ENCODE results near the gene CADPS.

- no peak for TF ChIP-seq GLIS3 (CRISPR knock-in tag; IDR thresholded peaks at IDR 0.05)
- TF ChIP-seq, protein P1, sequence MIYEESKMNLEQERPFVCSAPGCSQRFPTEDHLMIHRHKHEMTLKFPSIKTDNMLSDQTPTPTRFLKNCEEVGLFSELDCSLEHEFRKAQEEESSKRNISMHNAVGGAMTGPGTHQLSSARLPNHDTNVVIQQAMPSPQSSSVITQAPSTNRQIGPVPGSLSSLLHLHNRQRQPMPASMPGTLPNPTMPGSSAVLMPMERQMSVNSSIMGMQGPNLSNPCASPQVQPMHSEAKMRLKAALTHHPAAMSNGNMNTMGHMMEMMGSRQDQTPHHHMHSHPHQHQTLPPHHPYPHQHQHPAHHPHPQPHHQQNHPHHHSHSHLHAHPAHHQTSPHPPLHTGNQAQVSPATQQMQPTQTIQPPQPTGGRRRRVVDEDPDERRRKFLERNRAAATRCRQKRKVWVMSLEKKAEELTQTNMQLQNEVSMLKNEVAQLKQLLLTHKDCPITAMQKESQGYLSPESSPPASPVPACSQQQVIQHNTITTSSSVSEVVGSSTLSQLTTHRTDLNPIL (CRISPR knock-in tag; IDR thresholded peaks at IDR 0.05; ENCODE audit: low read depth): no peak
- TF ChIP-seq OSR1 (CRISPR knock-in tag; IDR thresholded peaks at IDR 0.05): no peak
- TF ChIP-seq, protein P2, sequence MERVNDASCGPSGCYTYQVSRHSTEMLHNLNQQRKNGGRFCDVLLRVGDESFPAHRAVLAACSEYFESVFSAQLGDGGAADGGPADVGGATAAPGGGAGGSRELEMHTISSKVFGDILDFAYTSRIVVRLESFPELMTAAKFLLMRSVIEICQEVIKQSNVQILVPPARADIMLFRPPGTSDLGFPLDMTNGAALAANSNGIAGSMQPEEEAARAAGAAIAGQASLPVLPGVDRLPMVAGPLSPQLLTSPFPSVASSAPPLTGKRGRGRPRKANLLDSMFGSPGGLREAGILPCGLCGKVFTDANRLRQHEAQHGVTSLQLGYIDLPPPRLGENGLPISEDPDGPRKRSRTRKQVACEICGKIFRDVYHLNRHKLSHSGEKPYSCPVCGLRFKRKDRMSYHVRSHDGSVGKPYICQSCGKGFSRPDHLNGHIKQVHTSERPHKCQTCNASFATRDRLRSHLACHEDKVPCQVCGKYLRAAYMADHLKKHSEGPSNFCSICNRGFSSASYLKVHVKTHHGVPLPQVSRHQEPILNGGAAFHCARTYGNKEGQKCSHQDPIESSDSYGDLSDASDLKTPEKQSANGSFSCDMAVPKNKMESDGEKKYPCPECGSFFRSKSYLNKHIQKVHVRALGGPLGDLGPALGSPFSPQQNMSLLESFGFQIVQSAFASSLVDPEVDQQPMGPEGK (CRISPR knock-in tag; IDR thresholded peaks at IDR 0.05; ENCODE audit: borderline replicate concordance): no peak
- no peak for TF ChIP-seq ZC3H10 (CRISPR knock-in tag; IDR thresholded peaks at IDR 0.05)
- TF ChIP-seq ZNF8 (CRISPR knock-in tag; IDR thresholded peaks at IDR 0.05): no peak
- TF ChIP-seq CSRNP3 (CRISPR knock-in tag; IDR thresholded peaks at IDR 0.05): no peak
- no peak for TF ChIP-seq ARNTL (CRISPR knock-in tag; IDR thresholded peaks at IDR 0.05; ENCODE audit: borderline replicate concordance, low read depth)
- no peak for TF ChIP-seq BACH2 (CRISPR knock-in tag; IDR thresholded peaks at IDR 0.05; ENCODE audit: borderline replicate concordance)
- no peak for TF ChIP-seq ZFP30 (CRISPR knock-in tag; IDR thresholded peaks at IDR 0.05)
Observed at GRCh38 chr3:62686503-62687294, 188.5 kb downstream of the CADPS start.
